ENCODE data around the gene GPR146. TPM values are rescaled to one million over a fixed set of nuclear protein-coding genes. Genes with fewer than 3 reads are reported as not detected.

Gene GPR146
- total and polyA plus RNA-seq, 2 of the 13 experiments (the other 11 are each of a cell fraction or from before 2014, with no cell fraction given): 2.0 to 15.9 TPM

- H3K27ac ChIP-seq (ENCODE audit: extremely low read length, insufficient read depth, low read length): no peak overlapping the region
- BruUV-seq (replicated peaks): no TSS peak
- FAIRE-seq (no peak), DNase-seq (ENCODE audit: low spot score) (no peak), ATAC-seq (no peak)
- H3K9me3 ChIP-seq (ENCODE audit: low read length): no peaks in the 10 kb centered on the region
- peaks cover 8% of the 10 kb centered on the region for H3K4me1 ChIP-seq (ENCODE audit: insufficient read depth, low read length)
- H3K27me3 ChIP-seq (ENCODE audit: control insufficient read depth in 1 of 2, insufficient read depth in 2 of 2, low read length in 2 of 2): no peaks in the 10 kb centered on the region
- no peak overlapping the region for H3K4me2 ChIP-seq (ENCODE audit: low read depth, low read length)
- no peak for TF ChIP-seq MTF1 (CRISPR knock-in tag; IDR thresholded peaks at IDR 0.05)
- peak; percentile 42 for TF ChIP-seq AGO2 (optimal IDR thresholded peaks at IDR 0.05; ENCODE audit: low read depth, low read length)
- no peak for TF ChIP-seq TARDBP (CRISPR knock-in tag; IDR thresholded peaks at IDR 0.05)
- TF ChIP-seq ZNF20 (CRISPR knock-in tag; IDR thresholded peaks at IDR 0.05): no peak
- TF ChIP-seq HDAC2 (CRISPR knock-in tag; IDR thresholded peaks at IDR 0.05): no peak
- intact Hi-C loops (cut with micrococcal nuclease; ENCODE audit: unreplicated experiment) (no loop called here), in situ Hi-C loops (cut with HindIII; ENCODE audit: extremely low pct_ligation_motif_present, low pct_unique_long_range_greater_than_20kb) (no loop called here)
- WGBS (ENCODE audit: low lambda C conversion rate): 95% methylated on average over 4 of the region's 13 CpGs
- H4K20me1 ChIP-seq (ENCODE audit: insufficient read depth, low read length): no peaks in the 10 kb centered on the region
- no peak overlapping the region for H3K9ac ChIP-seq (ENCODE audit: insufficient read depth, low read depth, low read length)
- ChIA-PET CTCF (ENCODE audit: low intra/inter-chr PET ratio, low total read pairs) (no interaction called here), POLR2A (no interaction called here)
- H2AFZ ChIP-seq (ENCODE audit: low read length): no peak overlapping the region
- H3K4me3 ChIP-seq (replicated peaks in 1 of 3; ENCODE audit: insufficient read depth in 1 of 3, low read depth in 2 of 3, low read length in 3 of 3): no peak overlapping the region
- H3K36me3 ChIP-seq (replicated peaks in 1 of 2; ENCODE audit: control insufficient read depth in 1 of 2, insufficient read depth in 2 of 2, low read length in 2 of 2): peaks cover 3 to 7% of the 10 kb centered on the region in 2 experiments; a peak in 2 of 5 replicates
- H3K79me2 ChIP-seq (ENCODE audit: insufficient read depth, low read length): peaks cover 4% of the 10 kb centered on the region
These were observed 34.1 kb upstream of the GPR146 start for GRCh38 chr7:1010226-1010625.

- BruUV-seq (replicated peaks): no TSS peak
- TF ChIP-seq ZNF782 (CRISPR knock-in tag; IDR thresholded peaks at IDR 0.05; ENCODE audit: borderline replicate concordance) (no peak), KDM5A (IDR thresholded peaks at IDR 0.05; ENCODE audit: borderline replicate concordance, low read length) (no peak), HOMEZ (CRISPR knock-in tag; IDR thresholded peaks at IDR 0.05; ENCODE audit: low read depth) (no peak), NFE2 (CRISPR knock-in tag; IDR thresholded peaks at IDR 0.05) (no peak), MEIS1 (CRISPR knock-in tag; IDR thresholded peaks at IDR 0.05; ENCODE audit: borderline replicate concordance) (no peak), MED8 (CRISPR knock-in tag; IDR thresholded peaks at IDR 0.05; ENCODE audit: insufficient replicate concordance) (no peak), NBN (conservative IDR thresholded peaks at IDR 0.05) (no peak), ZNF530 (CRISPR knock-in tag; IDR thresholded peaks at IDR 0.05; ENCODE audit: low read depth) (no peak), KMT2B (CRISPR knock-in tag; IDR thresholded peaks at IDR 0.05) (no peak), PRPF4 (IDR thresholded peaks at IDR 0.05; ENCODE audit: low read depth, low read length, poor library complexity, severe bottlenecking) (no peak), ATF2 (CRISPR knock-in tag; IDR thresholded peaks at IDR 0.05) (no peak), ATF3 (CRISPR knock-in tag; IDR thresholded peaks at IDR 0.05) (no peak)
These were observed 32.9 kb upstream of the GPR146 start for GRCh38 chr7:1011297-1012003.

More at GRCh38 chr7:1011297-1012003, 32.9 kb upstream of the GPR146 start:
- in situ Hi-C loops (cut with HindIII; ENCODE audit: extremely low pct_ligation_motif_present, low pct_unique_long_range_greater_than_20kb) (no loop called here), intact Hi-C loops (cut with micrococcal nuclease; ENCODE audit: unreplicated experiment) (no loop called here)
- peaks cover 3 to 7% of the 10 kb centered on the region in 2 experiments; a peak in 2 of 5 replicates for H3K36me3 ChIP-seq (replicated peaks in 1 of 2; ENCODE audit: control insufficient read depth in 1 of 2, insufficient read depth in 2 of 2, low read length in 2 of 2)
- no peaks in the 10 kb centered on the region for H3K27me3 ChIP-seq (ENCODE audit: control insufficient read depth in 1 of 2, insufficient read depth in 2 of 2, low read length in 2 of 2)
- ChIA-PET CTCF (ENCODE audit: low intra/inter-chr PET ratio, low total read pairs) (no interaction called here), POLR2A (no interaction called here)
- FAIRE-seq: no peak
- no peak overlapping the region for H3K4me2 ChIP-seq (ENCODE audit: low read depth, low read length)
- no peak overlapping the region for H3K27ac ChIP-seq (ENCODE audit: extremely low read length, insufficient read depth, low read length)
- no peak overlapping the region for H3K9ac ChIP-seq (ENCODE audit: insufficient read depth, low read depth, low read length)
- H3K9me3 ChIP-seq (ENCODE audit: low read length): no peaks in the 10 kb centered on the region
- peaks cover 20% of the 10 kb centered on the region for H3K4me1 ChIP-seq (ENCODE audit: insufficient read depth, low read length)
- no peak overlapping the region for H2AFZ ChIP-seq (ENCODE audit: low read length)
- H4K20me1 ChIP-seq (ENCODE audit: insufficient read depth, low read length): no peaks in the 10 kb centered on the region
- H3K79me2 ChIP-seq (ENCODE audit: insufficient read depth, low read length): peaks cover 6% of the 10 kb centered on the region
- DNase-seq (ENCODE audit: low spot score): no peak
- no peak for ATAC-seq
- 94% methylated on average over 9 of the region's 13 CpGs for WGBS (ENCODE audit: low lambda C conversion rate)
- no peak overlapping the region for H3K4me3 ChIP-seq (replicated peaks in 1 of 3; ENCODE audit: insufficient read depth in 1 of 3, low read depth in 2 of 3, low read length in 3 of 3)

Data from HepG2 (cell line).